ENCODE data around the gene KIF1C. TPM values are rescaled to one million over a fixed set of nuclear protein-coding genes. Genes with fewer than 3 reads are reported as not detected.

KIF1C gene
- total and polyA plus RNA-seq, 9 of the 15 experiments (the other 6 are each of a cell fraction or from before 2014, with no cell fraction given): 0.38 to 68.4 (median 25.1) TPM

GRCh38 chr17:4987767-4988567, 9.8 kb upstream of the KIF1C start:
- DNase-seq (ENCODE audit: extremely low read depth in 1 of 4, low spot score in 3 of 4): no peak
- intact Hi-C loops (cut with micrococcal nuclease): no loop called here
- 9% methylated on average over 14 of the region's 30 CpGs for WGBS (ENCODE audit: insufficient coverage, low coverage, missing lambda C conversion rate)
- no peak for TF ChIP-seq PURB (CRISPR knock-in tag; IDR thresholded peaks at IDR 0.05; ENCODE audit: low read depth)
- TF ChIP-seq ZNF57 (CRISPR knock-in tag; IDR thresholded peaks at IDR 0.05): no peak
- no peak for TF ChIP-seq HMGN3 (IDR thresholded peaks at IDR 0.05; ENCODE audit: borderline replicate concordance, extremely low read depth, insufficient read length, low read depth, low read length)
- TF ChIP-seq JUN (IDR thresholded peaks at IDR 0.05; ENCODE audit: borderline replicate concordance, low read depth, low read length): no peak
- TF ChIP-seq JUN (CRISPR knock-in tag; IDR thresholded peaks at IDR 0.05; ENCODE audit: borderline replicate concordance): no peak
- TF ChIP-seq SRF (CRISPR knock-in tag; IDR thresholded peaks at IDR 0.05): 0 out of 4 replicates have a peak, but pooled peaks of 1 of the 2 experiments have one; percentile 15
- no peak for TF ChIP-seq ZNF354B (CRISPR knock-in tag; IDR thresholded peaks at IDR 0.05)
- TF ChIP-seq NRF1 (conservative IDR thresholded peaks at IDR 0.05 in 1 of 2, IDR thresholded peaks at IDR 0.05 in 1 of 2): peak; percentile 17 to 65; a peak in 2 of 4 replicates
- TF ChIP-seq PHF8 (IDR thresholded peaks at IDR 0.05; ENCODE audit: borderline replicate concordance, low read length): peak; percentile 34; the same call in 1 of the 2 replicates
- 0 out of 2 replicates have a peak, but pooled peaks have one; percentile 1 for TF ChIP-seq SP1 (CRISPR knock-in tag; IDR thresholded peaks at IDR 0.05)
- TF ChIP-seq E2F6 (IDR thresholded peaks at IDR 0.05; ENCODE audit: borderline replicate concordance in 1 of 2, extremely low read depth in 1 of 2, insufficient read depth in 1 of 2, insufficient read length in 1 of 2, low read depth in 1 of 2, low read length in 1 of 2, poor library complexity in 1 of 2, severe bottlenecking in 1 of 2): peak in 1 of 2 experiments; percentile 8
- TF ChIP-seq HNRNPL (IDR thresholded peaks at IDR 0.05; ENCODE audit: low read depth, low read length): no peak
- TF ChIP-seq RAD51 (IDR thresholded peaks at IDR 0.05; ENCODE audit: borderline replicate concordance, low read depth): no peak
- 0 out of 2 replicates have a peak, but pooled peaks have one; percentile 3 for TF ChIP-seq L3MBTL2 (IDR thresholded peaks at IDR 0.05)
- TF ChIP-seq ATF1 (CRISPR knock-in tag; IDR thresholded peaks at IDR 0.05): no peak
- TF ChIP-seq ATF1 (tag; IDR thresholded peaks at IDR 0.05): peak; percentile 71

More at GRCh38 chr17:4987767-4988567, 9.8 kb upstream of the KIF1C start:
- peak overlapping the region; percentile 73 to 94 for H3K9ac ChIP-seq (ENCODE audit: insufficient read depth in 1 of 2, low read depth in 2 of 2, low read length in 2 of 2)
- peaks cover 10 to 21% of the 10 kb centered on the region in 2 experiments; a peak in 4 of 5 replicates for H3K4me1 ChIP-seq (replicated peaks in 1 of 2; ENCODE audit: control insufficient read depth in 2 of 2, insufficient read depth in 2 of 2, low read length in 2 of 2)
- ATAC-seq (no peak; the same call in 2 of the 3 replicates), FAIRE-seq (no peak)
- H3K9me3 ChIP-seq (replicated peaks; ENCODE audit: control insufficient read depth, insufficient read depth, low read depth, low read length): no peaks in the 10 kb centered on the region
- in situ Hi-C loops (cut with MboI): no loop called here
- H2AFZ ChIP-seq (ENCODE audit: low read depth, low read length): peak overlapping the region; percentile 94
- peak overlapping the region; percentile 77 for H3K4me3 ChIP-seq
- H3K36me3 ChIP-seq (ENCODE audit: control insufficient read depth, insufficient read depth, low read length): peaks cover 6% of the 10 kb centered on the region; the same call in 2 of the 3 replicates
- no peaks in the 10 kb centered on the region for H4K20me1 ChIP-seq (replicated peaks; ENCODE audit: control insufficient read depth, insufficient read depth, low read length)
- H3K4me2 ChIP-seq (ENCODE audit: insufficient read depth, low read length): peak overlapping the region; percentile 82
- peak overlapping the region; percentile 74 for H3K27ac ChIP-seq (ENCODE audit: extremely low read depth, low read depth, low read length)
- H3K9me1 ChIP-seq (ENCODE audit: control insufficient read depth, insufficient read depth, low read length): no peaks in the 10 kb centered on the region
- H3K27me3 ChIP-seq (ENCODE audit: control insufficient read depth in 2 of 2, insufficient read depth in 2 of 2, low read length in 2 of 2): no peaks in the 10 kb centered on the region
- H3K79me2 ChIP-seq (ENCODE audit: control insufficient read depth, insufficient read depth, low read length): peaks cover 26% of the 10 kb centered on the region
- CTCF ChIA-PET (ENCODE audit: low intra/inter-chr PET ratio): interaction anchor here (0.7 kb wide), 1 partner anchor 47 kb away, joined by 3 read pairs; no protein-coding TSS in a partner anchor
- TSS peak; percentile 90 for BruUV-seq (replicated peaks)
- POLR2A ChIA-PET: interaction anchor here (0.6 to 2.4 kb wide), 8 partner anchors 9 to 79 kb away, joined by 3 to 13 read pairs (median 3); partner anchors contain the start of genes ENO3, INCA1 and KIF1C

Measured in K562 (cell line).